ENCODE measurements around the gene SSBP2. TPM values are rescaled to one million over a fixed set of nuclear protein-coding genes. Genes with fewer than 3 reads are reported as not detected.

SSBP2 gene
- total RNA-seq, 1 donor from 2014 or later = 149 TPM

DNA sequence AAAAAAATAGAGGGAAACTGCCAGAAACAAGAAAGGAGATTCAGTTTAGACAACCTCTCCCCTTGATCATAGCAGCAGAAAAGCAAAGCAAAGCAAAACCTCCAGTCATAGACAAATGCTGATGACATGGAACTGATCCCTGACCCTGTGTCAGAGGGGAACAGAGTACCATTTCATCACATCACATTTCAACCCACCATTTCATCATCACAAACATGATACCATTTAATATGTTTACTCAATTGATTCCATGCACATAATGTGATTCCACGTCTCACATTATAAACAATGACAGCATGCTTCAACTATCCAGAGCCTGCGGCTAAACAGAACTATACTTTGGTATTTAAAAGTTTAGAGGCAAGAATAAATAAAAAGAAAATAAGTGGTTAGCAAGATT is 328.2 kb downstream of the SSBP2 start:
- H3K36me3 Mint-ChIP-seq (ENCODE audit: low read depth, unreplicated experiment) = peaks cover 7% of the 10 kb centered on the region
- H3K27ac Mint-ChIP-seq (ENCODE audit: unreplicated experiment) = no peak overlapping the region
- no peaks in the 10 kb centered on the region for H3K4me1 Mint-ChIP-seq (ENCODE audit: unreplicated experiment)
- TF ChIP-seq, protein P1, sequence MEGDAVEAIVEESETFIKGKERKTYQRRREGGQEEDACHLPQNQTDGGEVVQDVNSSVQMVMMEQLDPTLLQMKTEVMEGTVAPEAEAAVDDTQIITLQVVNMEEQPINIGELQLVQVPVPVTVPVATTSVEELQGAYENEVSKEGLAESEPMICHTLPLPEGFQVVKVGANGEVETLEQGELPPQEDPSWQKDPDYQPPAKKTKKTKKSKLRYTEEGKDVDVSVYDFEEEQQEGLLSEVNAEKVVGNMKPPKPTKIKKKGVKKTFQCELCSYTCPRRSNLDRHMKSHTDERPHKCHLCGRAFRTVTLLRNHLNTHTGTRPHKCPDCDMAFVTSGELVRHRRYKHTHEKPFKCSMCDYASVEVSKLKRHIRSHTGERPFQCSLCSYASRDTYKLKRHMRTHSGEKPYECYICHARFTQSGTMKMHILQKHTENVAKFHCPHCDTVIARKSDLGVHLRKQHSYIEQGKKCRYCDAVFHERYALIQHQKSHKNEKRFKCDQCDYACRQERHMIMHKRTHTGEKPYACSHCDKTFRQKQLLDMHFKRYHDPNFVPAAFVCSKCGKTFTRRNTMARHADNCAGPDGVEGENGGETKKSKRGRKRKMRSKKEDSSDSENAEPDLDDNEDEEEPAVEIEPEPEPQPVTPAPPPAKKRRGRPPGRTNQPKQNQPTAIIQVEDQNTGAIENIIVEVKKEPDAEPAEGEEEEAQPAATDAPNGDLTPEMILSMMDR (IDR thresholded peaks at IDR 0.05; ENCODE audit: unreplicated experiment) = no peak
- H3K4me3 Mint-ChIP-seq (ENCODE audit: unreplicated experiment) = no peak overlapping the region
- H3K9me3 Mint-ChIP-seq (ENCODE audit: unreplicated experiment) = no peaks in the 10 kb centered on the region
- no peak for DNase-seq (ENCODE audit: low spot score)
- no peaks in the 10 kb centered on the region for H3K27me3 Mint-ChIP-seq (ENCODE audit: unreplicated experiment)

DNA sequence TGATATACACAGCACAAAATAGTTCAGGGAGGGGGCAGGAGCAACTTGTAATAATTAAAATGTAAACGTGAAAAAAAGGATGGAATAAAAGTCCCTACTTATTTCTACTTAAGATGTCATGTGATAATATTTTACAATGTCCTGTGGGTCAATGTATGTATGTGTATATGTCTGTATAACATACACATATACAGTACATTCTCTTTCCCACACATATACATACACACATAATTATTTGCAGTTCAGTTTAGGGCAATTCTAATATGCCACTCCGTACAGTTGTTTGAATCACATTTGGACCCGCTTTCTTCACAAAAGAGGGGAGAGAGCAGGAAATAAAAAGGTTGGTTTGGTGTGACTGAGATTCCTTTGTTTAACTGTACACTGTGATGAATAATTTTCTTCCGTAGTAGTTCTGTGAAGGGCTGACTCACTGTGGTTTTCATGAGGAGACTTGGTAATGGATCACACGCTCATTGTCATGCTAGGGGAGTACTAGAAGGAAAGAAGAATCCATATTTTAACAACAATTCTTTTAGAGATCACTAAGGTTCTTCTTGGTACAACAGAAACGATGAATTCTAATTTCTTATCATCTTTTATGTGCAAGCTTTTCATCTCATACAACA is 330.7 kb downstream of the SSBP2 start:
- TF ChIP-seq, protein P1 (IDR thresholded peaks at IDR 0.05; ENCODE audit: unreplicated experiment) = no peak
- Mint-ChIP-seq H3K27me3 (ENCODE audit: unreplicated experiment) (no peaks in the 10 kb centered on the region), H3K4me3 (ENCODE audit: unreplicated experiment) (no peak overlapping the region), H3K27ac (ENCODE audit: unreplicated experiment) (peak overlapping the region; percentile 1), H3K4me1 (ENCODE audit: unreplicated experiment) (no peaks in the 10 kb centered on the region), H3K9me3 (ENCODE audit: unreplicated experiment) (no peaks in the 10 kb centered on the region), H3K36me3 (ENCODE audit: low read depth, unreplicated experiment) (peaks cover 11% of the 10 kb centered on the region)
- no peak for DNase-seq (ENCODE audit: low spot score)

DNA sequence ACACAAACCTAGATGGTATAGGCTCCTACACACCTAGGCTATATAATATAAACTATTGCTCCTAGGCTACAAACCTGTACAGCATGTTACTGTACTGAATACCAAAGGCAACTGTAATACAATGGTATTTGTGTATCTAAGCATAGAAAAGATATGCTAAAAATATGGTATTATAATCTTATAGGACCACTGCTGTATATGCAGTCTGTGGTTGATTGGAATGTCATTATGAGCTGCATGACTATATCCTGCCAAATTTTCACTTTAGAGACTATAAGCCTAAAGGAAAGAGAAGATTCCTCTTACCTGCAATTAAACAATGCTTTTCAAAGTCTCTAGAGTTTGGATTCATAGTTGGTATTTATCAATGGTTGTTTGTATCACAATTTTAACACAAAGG is 332.3 kb downstream of the SSBP2 start:
- no peak overlapping the region for H3K27ac Mint-ChIP-seq (ENCODE audit: unreplicated experiment)
- H3K36me3 Mint-ChIP-seq (ENCODE audit: low read depth, unreplicated experiment) = peaks cover 11% of the 10 kb centered on the region
- H3K9me3 Mint-ChIP-seq (ENCODE audit: unreplicated experiment) = no peaks in the 10 kb centered on the region
- TF ChIP-seq, protein P1 (IDR thresholded peaks at IDR 0.05; ENCODE audit: unreplicated experiment) = no peak
- H3K4me3 Mint-ChIP-seq (ENCODE audit: unreplicated experiment) = no peak overlapping the region
- no peaks in the 10 kb centered on the region for H3K27me3 Mint-ChIP-seq (ENCODE audit: unreplicated experiment)
- no peak for DNase-seq (ENCODE audit: low spot score)
- H3K4me1 Mint-ChIP-seq (ENCODE audit: unreplicated experiment) = no peaks in the 10 kb centered on the region

DNA sequence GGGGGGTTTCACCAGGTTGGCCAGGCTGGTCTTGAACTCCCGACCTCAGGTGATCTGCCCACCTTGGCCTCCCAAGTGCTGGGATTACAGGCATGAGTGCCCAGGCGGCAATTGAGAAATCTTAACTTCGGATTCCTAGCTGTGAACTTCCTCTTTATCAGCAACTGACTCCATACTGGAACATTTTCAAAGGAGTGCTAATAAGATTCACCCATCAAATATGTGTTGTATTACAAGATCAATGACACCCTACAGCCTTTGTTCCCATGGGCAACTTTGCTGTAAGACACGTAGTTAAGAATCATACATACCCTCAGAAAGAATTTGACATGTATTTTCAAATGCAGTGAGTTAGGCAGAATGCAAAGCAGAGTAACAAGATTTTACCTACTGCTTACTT is 333.8 kb downstream of the SSBP2 start:
- no peak overlapping the region for H3K27ac Mint-ChIP-seq (ENCODE audit: unreplicated experiment)
- H3K4me1 Mint-ChIP-seq (ENCODE audit: unreplicated experiment) = no peaks in the 10 kb centered on the region

DNA sequence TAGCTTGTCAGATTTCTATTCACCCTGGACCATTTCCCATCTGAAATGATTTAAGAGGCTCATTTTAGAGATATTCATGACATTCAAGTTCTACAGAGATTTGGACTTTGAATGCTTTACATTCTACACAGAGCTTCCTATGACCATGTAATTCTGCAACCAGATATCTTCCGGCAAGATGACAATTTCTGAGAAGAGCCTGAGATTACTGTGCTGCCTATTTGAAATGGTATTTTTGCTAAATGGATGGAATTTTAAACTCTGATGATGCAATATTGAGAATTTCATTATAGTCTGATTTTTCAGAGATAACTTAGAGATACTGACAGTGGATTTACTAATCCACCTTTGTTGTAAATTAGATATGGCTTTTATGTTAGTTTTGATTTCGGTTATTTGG is 341.0 kb downstream of the SSBP2 start:
- no peak for DNase-seq (ENCODE audit: low spot score)
- Mint-ChIP-seq H3K27me3 (ENCODE audit: unreplicated experiment) (no peaks in the 10 kb centered on the region), H3K27ac (ENCODE audit: unreplicated experiment) (no peak overlapping the region), H3K36me3 (ENCODE audit: low read depth, unreplicated experiment) (no peaks in the 10 kb centered on the region), H3K4me3 (ENCODE audit: unreplicated experiment) (no peak overlapping the region), H3K9me3 (ENCODE audit: unreplicated experiment) (no peaks in the 10 kb centered on the region), H3K4me1 (ENCODE audit: unreplicated experiment) (no peaks in the 10 kb centered on the region)
- TF ChIP-seq, protein P1 (IDR thresholded peaks at IDR 0.05; ENCODE audit: unreplicated experiment) = no peak

More for the DNA sequence above, 333.8 kb downstream of the SSBP2 start:
- H3K4me3 Mint-ChIP-seq (ENCODE audit: unreplicated experiment) = no peak overlapping the region
- no peaks in the 10 kb centered on the region for H3K9me3 Mint-ChIP-seq (ENCODE audit: unreplicated experiment)
- DNase-seq (ENCODE audit: low spot score) = no peak
- peaks cover 11% of the 10 kb centered on the region for H3K36me3 Mint-ChIP-seq (ENCODE audit: low read depth, unreplicated experiment)
- TF ChIP-seq, protein P1 (IDR thresholded peaks at IDR 0.05; ENCODE audit: unreplicated experiment) = no peak
- H3K27me3 Mint-ChIP-seq (ENCODE audit: unreplicated experiment) = no peaks in the 10 kb centered on the region

All from endothelial cell (in vitro differentiated cells).